GM10847 (cell line): ENCODE results near the gene DYNC1LI2.

Experiments used
- POLR2A ChIP-seq: IDR thresholded peaks from 2 replicates; pipeline ENCODE4 v1.6.1; 2011; ENCODE audit not compliant: insufficient read length; ENCODE audit errors: extremely low read depth

The DYNC1LI2 gene

DNA sequence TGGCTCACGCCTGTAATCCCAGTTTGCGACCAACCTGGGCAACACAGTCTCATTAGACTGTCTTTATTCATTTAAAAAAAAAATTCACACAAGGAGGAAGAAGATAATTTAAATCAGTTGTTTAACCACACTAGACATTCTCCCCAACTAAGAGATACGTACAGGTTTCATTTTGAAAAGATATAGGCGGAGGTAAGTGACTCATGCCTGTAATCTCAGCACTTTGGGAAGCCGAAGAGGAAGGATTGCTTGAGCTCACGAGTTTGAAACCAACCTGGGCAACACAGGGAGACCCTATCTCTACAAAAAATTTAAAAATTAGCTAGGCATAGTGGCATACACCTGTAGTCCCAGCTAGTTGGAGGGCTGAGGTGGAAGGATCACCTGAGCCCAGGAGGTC, 60.2 kb downstream of the DYNC1LI2 start:
- no peak for TF ChIP-seq POLR2A

DNA sequence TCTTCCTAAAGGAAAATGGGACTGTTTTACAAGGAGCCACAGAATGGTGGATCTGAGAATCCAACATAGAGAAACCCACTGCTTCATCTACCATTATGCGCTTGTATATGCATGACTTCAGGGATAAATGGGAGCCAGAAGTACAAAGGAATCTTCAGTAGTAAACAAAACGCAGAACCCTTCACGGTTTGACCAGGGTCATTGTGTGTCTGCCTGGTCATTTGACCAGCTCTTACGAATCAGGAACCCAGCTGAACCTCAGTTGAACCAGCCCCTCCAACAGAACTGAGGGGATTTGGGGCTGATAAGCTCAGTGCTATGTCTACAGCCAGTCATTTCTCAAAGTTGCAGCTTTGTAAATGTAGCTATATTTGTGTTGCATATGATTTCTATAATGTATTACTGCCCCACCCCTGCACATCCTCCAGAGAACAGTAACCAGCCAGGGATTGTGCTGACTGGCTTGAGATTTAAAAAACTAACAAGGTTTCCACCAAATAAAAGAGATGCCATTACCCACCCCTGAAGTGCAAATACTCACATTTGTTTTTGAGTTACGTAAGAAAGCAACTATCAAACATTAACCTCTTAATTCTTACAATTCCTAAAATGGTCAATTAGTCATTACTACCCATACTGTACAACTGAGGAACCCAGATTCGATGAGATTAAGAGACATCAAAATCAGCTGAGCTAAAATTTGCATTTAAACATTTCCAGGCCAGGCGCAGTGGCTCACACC, 61.1 kb downstream of the DYNC1LI2 start:
- TF ChIP-seq POLR2A = no peak

DNA sequence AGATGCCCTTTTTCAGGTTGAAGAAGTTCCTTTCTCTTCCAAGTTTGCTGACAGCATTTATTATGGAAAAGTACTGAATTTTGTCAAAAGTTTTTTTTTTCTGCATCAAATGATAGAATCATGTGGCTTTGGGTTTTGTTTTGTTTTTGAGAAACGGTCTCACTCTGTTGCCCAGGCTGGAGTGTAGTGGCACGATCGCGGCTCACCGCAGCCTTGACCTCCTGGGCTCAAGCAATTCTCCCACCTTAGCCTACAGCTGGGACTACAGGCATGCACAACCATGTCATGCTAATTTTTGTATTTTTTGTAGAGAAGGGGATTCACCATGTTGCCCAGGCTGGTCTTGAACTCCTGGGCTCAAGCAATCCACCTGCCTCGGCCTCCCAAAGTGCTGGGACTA, 62.1 kb downstream of the DYNC1LI2 start:
- no peak for TF ChIP-seq POLR2A

DNA sequence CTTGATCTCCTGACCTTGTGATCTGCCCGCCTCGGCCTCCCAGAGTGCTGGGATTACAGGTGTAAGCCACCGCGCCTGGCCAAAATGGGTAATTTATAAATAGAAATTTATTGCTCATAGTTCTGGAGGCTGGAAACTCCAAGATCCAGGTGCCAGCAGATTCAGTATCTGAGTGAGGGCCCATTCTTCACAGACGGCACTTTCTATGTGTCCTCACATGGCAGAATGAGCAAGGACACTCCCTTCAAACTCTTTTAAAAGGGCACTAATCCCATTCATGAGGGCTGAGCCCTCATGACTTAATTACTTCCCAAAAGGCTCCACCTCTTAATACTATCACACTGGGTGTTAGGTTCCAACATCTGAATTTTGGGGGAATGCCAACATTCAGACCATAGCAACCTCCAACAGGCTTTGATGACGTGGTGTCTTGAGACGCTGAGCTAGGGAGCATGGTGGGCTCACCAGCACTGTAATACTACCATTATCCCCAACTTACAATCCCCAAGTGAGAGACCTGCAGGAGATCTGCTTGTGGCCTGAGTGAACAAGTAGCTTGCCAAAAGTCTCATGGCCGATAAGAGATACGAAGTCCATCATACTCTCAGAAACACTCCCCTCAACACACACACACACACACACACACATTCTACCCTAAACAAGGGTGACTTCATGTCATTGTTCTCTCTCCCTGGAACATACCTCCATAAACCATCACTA, 63.3 kb downstream of the DYNC1LI2 start:
- TF ChIP-seq POLR2A = no peak

DNA sequence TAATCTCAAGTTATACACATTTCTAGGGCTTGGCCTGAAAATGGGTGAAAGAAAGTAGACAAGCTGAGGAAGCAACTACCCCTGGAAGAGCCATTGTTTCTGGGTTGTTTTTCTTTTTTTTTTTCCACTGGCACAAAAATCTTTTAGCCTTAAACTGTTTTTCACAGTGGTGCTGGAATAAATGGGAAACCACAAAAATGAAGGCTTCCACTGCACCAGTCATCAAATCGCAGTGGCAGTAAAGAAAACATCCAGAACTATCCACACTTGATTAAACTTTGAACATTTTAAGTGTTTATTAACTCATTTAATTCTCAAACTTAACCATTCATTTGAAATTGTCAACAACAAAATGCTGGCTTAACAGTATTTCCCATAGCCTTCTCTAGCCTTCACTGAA, 69.1 kb downstream of the DYNC1LI2 start:
- TF ChIP-seq POLR2A = no peak

DNA sequence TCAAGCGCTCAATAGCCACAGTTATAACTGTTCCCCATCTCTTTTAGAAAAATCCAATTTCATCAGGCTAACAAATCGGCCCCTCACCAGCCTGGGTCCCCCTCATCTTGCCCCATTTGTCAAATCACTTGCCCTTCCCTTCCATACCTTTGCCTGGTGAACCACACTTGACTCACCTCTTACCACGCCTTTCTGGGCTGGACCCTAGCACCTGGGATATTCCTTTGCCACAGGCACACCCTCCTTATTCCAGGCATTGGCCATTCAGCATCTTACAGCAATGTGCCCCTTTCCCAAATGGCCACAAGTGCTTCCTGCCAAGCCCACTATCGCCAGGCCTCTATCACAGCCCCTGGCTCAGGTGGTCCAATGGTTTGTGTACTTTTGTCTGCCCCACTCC, 69.7 kb downstream of the DYNC1LI2 start:
- TF ChIP-seq POLR2A = no peak

DNA sequence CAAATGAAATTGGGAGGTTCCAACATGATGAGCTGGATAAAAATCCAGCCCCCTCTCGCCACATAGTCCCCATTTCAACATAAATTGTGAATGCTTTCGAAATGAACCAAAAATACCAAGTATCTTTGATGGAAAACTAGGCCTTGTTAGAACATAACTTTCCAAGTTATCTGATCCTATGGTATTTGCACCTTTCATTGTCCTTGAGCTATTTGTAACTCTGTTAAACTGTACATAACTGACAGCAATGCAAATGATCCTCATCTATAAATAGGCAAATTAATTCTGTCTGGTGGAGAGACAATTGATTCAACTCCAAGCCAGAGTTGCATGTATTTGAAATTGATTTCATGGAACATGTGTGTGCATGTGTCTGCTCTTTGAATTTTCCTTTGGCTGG, 73.1 kb downstream of the DYNC1LI2 start:
- no peak for TF ChIP-seq POLR2A

DNA sequence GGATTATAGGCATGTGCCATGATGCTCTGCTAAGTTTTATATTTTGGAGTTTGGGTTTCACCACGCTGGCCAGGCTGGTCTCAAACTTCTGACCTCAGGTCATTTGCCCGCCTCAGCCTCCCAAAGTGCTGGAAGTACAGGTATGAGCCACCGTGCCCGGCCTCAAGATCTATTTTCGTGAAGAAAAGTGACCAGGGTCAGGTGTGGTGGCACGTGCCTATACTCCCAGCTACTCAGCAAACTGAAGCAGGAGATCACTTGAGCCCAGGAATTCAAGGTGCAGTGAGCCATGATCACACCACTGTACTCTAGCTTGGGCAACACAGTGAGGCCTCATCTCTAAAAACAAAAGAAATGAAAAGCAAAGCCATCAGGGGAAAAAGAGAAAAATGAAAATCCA, 73.6 kb downstream of the DYNC1LI2 start:
- TF ChIP-seq POLR2A = no peak

DNA sequence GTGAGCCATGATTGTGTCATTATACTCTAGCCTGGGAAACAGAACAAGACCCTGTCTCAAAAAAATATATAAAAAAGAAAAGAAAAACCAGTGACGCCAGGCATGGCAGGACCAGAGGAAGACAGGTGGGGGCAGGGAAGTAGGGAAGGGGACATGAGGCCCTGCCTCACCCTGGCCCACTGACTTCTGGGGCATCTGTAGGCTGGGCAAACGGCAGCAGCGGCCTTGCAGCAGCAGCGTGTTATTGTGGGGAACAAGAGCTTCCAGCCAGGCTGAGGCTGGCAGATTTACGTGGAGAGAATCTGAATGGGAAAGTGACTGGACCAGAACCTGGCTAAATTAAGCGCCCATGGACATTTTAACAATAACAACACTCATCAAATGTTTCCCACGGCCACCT, 74.2 kb downstream of the DYNC1LI2 start:
- TF ChIP-seq POLR2A = no peak

DNA sequence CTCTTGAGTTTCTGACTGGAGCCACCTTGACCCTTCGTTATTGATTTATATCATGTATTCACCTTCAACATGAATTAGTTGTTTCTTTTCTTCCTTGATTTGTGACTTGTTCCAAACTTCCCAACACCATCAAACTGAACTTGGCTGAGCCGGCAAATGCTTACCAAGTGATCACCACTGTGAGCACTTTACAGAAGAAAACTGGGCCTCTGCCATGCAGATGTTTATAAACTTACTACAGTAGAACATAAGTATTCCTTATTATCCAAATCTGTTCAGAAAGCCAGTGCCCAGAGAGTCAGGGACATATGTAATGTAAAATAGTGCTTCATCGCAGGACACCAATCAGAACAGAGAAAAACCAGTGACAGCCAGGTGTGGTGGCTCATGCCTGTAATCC, 74.8 kb downstream of the DYNC1LI2 start:
- TF ChIP-seq POLR2A = no peak

DNA sequence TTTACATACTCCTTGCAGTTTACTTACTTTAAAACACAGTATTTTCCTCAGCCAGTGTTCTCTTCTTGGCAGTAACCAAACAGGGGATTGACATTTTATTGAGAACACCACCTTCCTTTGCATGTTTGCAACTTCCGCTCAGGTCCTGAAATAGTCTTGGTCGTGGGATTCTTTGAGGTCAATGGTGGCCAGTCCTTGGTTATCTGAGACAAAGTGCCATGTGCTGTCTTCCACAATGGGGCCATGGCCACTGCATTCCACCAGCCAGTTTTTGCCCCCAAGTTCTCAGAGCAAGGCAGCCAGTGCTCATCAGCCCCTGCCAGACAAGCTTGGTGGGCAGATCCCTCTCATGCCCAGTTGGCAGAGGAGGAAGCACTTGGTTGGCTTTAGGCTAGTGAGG, 77.7 kb downstream of the DYNC1LI2 start:
- no peak for TF ChIP-seq POLR2A
